ENCODE results near the gene RPS6KB1.
"Not testable (repeated sequence)": the region's sequence is repeated elsewhere in the genome, so short reads cannot be mapped to it uniquely, and the experiment has no call there.

Gene RPS6KB1

GRCh38 chr17:59870482-59870881 lies 22.4 kb upstream of the RPS6KB1 start:
- no peak for DNase-seq (ENCODE audit: low read depth, low spot score)

- no peak for DNase-seq (ENCODE audit: low read depth, low spot score)
These were observed 20.6 kb upstream of the RPS6KB1 start for GRCh38 chr17:59872351-59872750.

GRCh38 chr17:59873414-59873813 lies 19.5 kb upstream of the RPS6KB1 start:
- DNase-seq (ENCODE audit: low read depth, low spot score), result not testable (repeated sequence)

- no peak for DNase-seq (ENCODE audit: low read depth, low spot score)
These were observed 18.5 kb upstream of the RPS6KB1 start for GRCh38 chr17:59874376-59874775.

GRCh38 chr17:59876107-59876506 lies 16.8 kb upstream of the RPS6KB1 start:
- DNase-seq (ENCODE audit: low read depth, low spot score), result no peak

GRCh38 chr17:59877965-59878364 lies 15.0 kb upstream of the RPS6KB1 start:
- no peak for DNase-seq (ENCODE audit: low read depth, low spot score)

GRCh38 chr17:59878624-59879023 lies 14.3 kb upstream of the RPS6KB1 start:
- no peak for DNase-seq (ENCODE audit: low read depth, low spot score)

GRCh38 chr17:59884861-59885260 lies 8.1 kb upstream of the RPS6KB1 start:
- no peak for DNase-seq (ENCODE audit: low read depth, low spot score)

GRCh38 chr17:59888145-59888750 lies 4.7 kb upstream of the RPS6KB1 start:
- DNase-seq (ENCODE audit: low read depth, low spot score), result no peak

- no peak for DNase-seq (ENCODE audit: low read depth, low spot score)
These were observed 2.2 kb upstream of the RPS6KB1 start for GRCh38 chr17:59890720-59891119.

GRCh38 chr17:59892251-59892923 lies 534 bp upstream of the RPS6KB1 start:
- DNase-seq (ENCODE audit: low read depth, low spot score), result no peak

GRCh38 chr17:59893676-59894100 lies 767 bp downstream of the RPS6KB1 start:
- DNase-seq (ENCODE audit: low read depth, low spot score), result no peak

- no peak for DNase-seq (ENCODE audit: low read depth, low spot score)
These were observed 4.2 kb downstream of the RPS6KB1 start for GRCh38 chr17:59897090-59897489.

GRCh38 chr17:59899099-59899498 lies 6.2 kb downstream of the RPS6KB1 start:
- no peak for DNase-seq (ENCODE audit: low read depth, low spot score)

- DNase-seq (ENCODE audit: low read depth, low spot score), result no peak
These were observed 8.7 kb downstream of the RPS6KB1 start for GRCh38 chr17:59901604-59902003.

GRCh38 chr17:59903455-59903854 lies 10.5 kb downstream of the RPS6KB1 start:
- DNase-seq (ENCODE audit: low read depth, low spot score), result no peak

- no peak for DNase-seq (ENCODE audit: low read depth, low spot score)
These were observed 14.5 kb downstream of the RPS6KB1 start for GRCh38 chr17:59907467-59907866.

GRCh38 chr17:59914274-59914854 lies 21.4 kb downstream of the RPS6KB1 start:
- no peak for DNase-seq (ENCODE audit: low read depth, low spot score)

GRCh38 chr17:59916446-59916845 lies 23.5 kb downstream of the RPS6KB1 start:
- DNase-seq (ENCODE audit: low read depth, low spot score), result no peak

- DNase-seq (ENCODE audit: low read depth, low spot score), result not testable (repeated sequence)
These were observed 27.7 kb downstream of the RPS6KB1 start for GRCh38 chr17:59920637-59921036.

- not testable (repeated sequence) for DNase-seq (ENCODE audit: low read depth, low spot score)
These were observed 37.2 kb downstream of the RPS6KB1 start for GRCh38 chr17:59930121-59930520.

- not testable (repeated sequence) for DNase-seq (ENCODE audit: low read depth, low spot score)
These were observed 37.8 kb downstream of the RPS6KB1 start for GRCh38 chr17:59930768-59931167.

- not testable (repeated sequence) for DNase-seq (ENCODE audit: low read depth, low spot score)
These were observed 40.4 kb downstream of the RPS6KB1 start for GRCh38 chr17:59933317-59933716.
